ENCODE data around the gene UNC13B. TPM values are rescaled to one million over a fixed set of nuclear protein-coding genes. Genes with fewer than 3 reads are reported as not detected.

UNC13B gene
- polyA plus RNA-seq, 1 experiment = 12.5 TPM

- no peak for TF ChIP-seq CTCF (IDR thresholded peaks at IDR 0.05; ENCODE audit: low read depth, low read length)
- H3K9me3 ChIP-seq (ENCODE audit: control insufficient read depth, insufficient read depth, low read length) = no peaks in the 10 kb centered on the region
- ChIA-PET POLR2A (no interaction called here), CTCF (interaction anchor here (1.6 kb wide), 1 partner anchor 15 kb away, joined by 10 read pairs; no protein-coding TSS in a partner anchor)
- no peak overlapping the region for H3K27ac ChIP-seq (ENCODE audit: low read depth, low read length)
- no peak overlapping the region for H3K4me3 ChIP-seq (ENCODE audit: low read depth, low read length)
- H3K27me3 ChIP-seq (ENCODE audit: control insufficient read depth, insufficient read depth, low read length) = no peaks in the 10 kb centered on the region
- DNase-seq (ENCODE audit: low read depth, low spot score) = no peak
These were observed 111.8 kb downstream of the UNC13B start for GRCh38 chr9:35273591-35273990.

GRCh38 chr9:35274993-35275392 lies 113.2 kb downstream of the UNC13B start:
- CTCF ChIA-PET = interaction anchor here (1.6 kb wide), 1 partner anchor 16 kb away, joined by 10 read pairs; no protein-coding TSS in a partner anchor
- Histone ChIP-seq H3K27me3 (ENCODE audit: control insufficient read depth, insufficient read depth, low read length) (no peaks in the 10 kb centered on the region), H3K4me3 (ENCODE audit: low read depth, low read length) (no peak overlapping the region), H3K27ac (ENCODE audit: low read depth, low read length) (no peak overlapping the region), H3K9me3 (ENCODE audit: control insufficient read depth, insufficient read depth, low read length) (no peaks in the 10 kb centered on the region)
- POLR2A ChIA-PET = no interaction called here
- no peak for DNase-seq (ENCODE audit: low read depth, low spot score)
- no peak for TF ChIP-seq CTCF (IDR thresholded peaks at IDR 0.05; ENCODE audit: low read depth, low read length)

GRCh38 chr9:35277171-35277520 lies 115.3 kb downstream of the UNC13B start:
- H3K27ac ChIP-seq (ENCODE audit: low read depth, low read length) = no peak overlapping the region
- TF ChIP-seq CTCF (IDR thresholded peaks at IDR 0.05; ENCODE audit: low read depth, low read length) = no peak
- H3K4me3 ChIP-seq (ENCODE audit: low read depth, low read length) = no peak overlapping the region
- no peaks in the 10 kb centered on the region for H3K27me3 ChIP-seq (ENCODE audit: control insufficient read depth, insufficient read depth, low read length)
- no peak for DNase-seq (ENCODE audit: low read depth, low spot score)
- POLR2A ChIA-PET = no interaction called here
- CTCF ChIA-PET = interaction anchor here (0.7 to 1.2 kb wide), 5 partner anchors 9 to 377 kb away, joined by 3 to 5 read pairs (median 3); no protein-coding TSS in a partner anchor
- no peaks in the 10 kb centered on the region for H3K9me3 ChIP-seq (ENCODE audit: control insufficient read depth, insufficient read depth, low read length)

- H3K9me3 ChIP-seq (ENCODE audit: control insufficient read depth, insufficient read depth, low read length) = no peaks in the 10 kb centered on the region
- H3K27me3 ChIP-seq (ENCODE audit: control insufficient read depth, insufficient read depth, low read length) = no peaks in the 10 kb centered on the region
- ChIA-PET POLR2A (no interaction called here), CTCF (interaction anchor here (0.7 to 1.2 kb wide), 5 partner anchors 10 to 378 kb away, joined by 3 to 5 read pairs (median 3); no protein-coding TSS in a partner anchor)
- DNase-seq (ENCODE audit: low read depth, low spot score) = peak; percentile 13
- TF ChIP-seq CTCF (IDR thresholded peaks at IDR 0.05; ENCODE audit: low read depth, low read length) = no peak
- H3K4me3 ChIP-seq (ENCODE audit: low read depth, low read length) = no peak overlapping the region
- no peak overlapping the region for H3K27ac ChIP-seq (ENCODE audit: low read depth, low read length)
These were observed 116.0 kb downstream of the UNC13B start for GRCh38 chr9:35277628-35278359.

GRCh38 chr9:35279946-35280345 lies 118.1 kb downstream of the UNC13B start:
- H3K4me3 ChIP-seq (ENCODE audit: low read depth, low read length) = no peak overlapping the region
- CTCF ChIA-PET = interaction anchor here (0.8 kb wide), 1 partner anchor 21 kb away, joined by 3 read pairs; no protein-coding TSS in a partner anchor
- POLR2A ChIA-PET = no interaction called here
- TF ChIP-seq CTCF (IDR thresholded peaks at IDR 0.05; ENCODE audit: low read depth, low read length) = no peak
- H3K27me3 ChIP-seq (ENCODE audit: control insufficient read depth, insufficient read depth, low read length) = no peaks in the 10 kb centered on the region
- H3K9me3 ChIP-seq (ENCODE audit: control insufficient read depth, insufficient read depth, low read length) = no peaks in the 10 kb centered on the region
- no peak overlapping the region for H3K27ac ChIP-seq (ENCODE audit: low read depth, low read length)
- no peak for DNase-seq (ENCODE audit: low read depth, low spot score)

Measured in AG04450 (cell line).